GM23338 (cell line): ENCODE measurements around the gene CDCA7L. TPM values are rescaled to one million over a fixed set of nuclear protein-coding genes. Genes with fewer than 3 reads are reported as not detected.
A peak's percentile ranks its signal among the peaks of the same experiment; 100 is the strongest.

Experiments
- ATAC-seq: fragments of 200-7000 bp; cut with Tn5 transposase; 3 replicates; pipeline ENCODE4 v1.9.1; 2020
- DNase-seq: peaks from one replicate; pipeline ENCODE4 v3.0.0-alpha.2; 2015; ENCODE audit warnings: low spot score
- H2AFZ ChIP-seq: fragments of 200-600 bp; sonication (generic); 2 replicates; pipeline ENCODE4 v1.8.0; 2016; ENCODE audit warnings: antibody characterized with exemption, mild to moderate bottlenecking, moderate library complexity
- H3F3A ChIP-seq: fragments of 200-600 bp; sonication (generic); replicated peaks from 2 replicates; pipeline ENCODE4 v1.8.0; 2017; ENCODE audit warnings: antibody characterized with exemption, mixed run types, low read depth
- H3K27ac ChIP-seq: fragments of 200-600 bp; sonication (generic); 2 replicates; pipeline ENCODE4 v1.6.1; 2016; ENCODE audit warnings: low read depth
- H3K27me3 ChIP-seq: fragments of 200-600 bp; sonication (generic); 2 replicates; pipeline ENCODE4 v1.8.0; 2016; ENCODE audit warnings: mild to moderate bottlenecking, mixed run types, moderate library complexity; ENCODE audit not compliant: insufficient read depth
- H3K36me3 ChIP-seq: fragments of 200-600 bp; sonication (generic); 2 replicates; pipeline ENCODE4 v1.8.0; 2016; ENCODE audit warnings: mild to moderate bottlenecking; ENCODE audit not compliant: insufficient read depth
- H3K4me1 ChIP-seq: fragments of 200-600 bp; sonication (generic); 2 replicates; pipeline ENCODE4 v1.8.0; 2016; ENCODE audit warnings: mild to moderate bottlenecking, moderate library complexity; ENCODE audit not compliant: insufficient read depth
- H3K4me2 ChIP-seq: fragments of 200-600 bp; sonication (generic); 2 replicates; pipeline ENCODE4 v1.7.1; 2017; ENCODE audit warnings: mixed run types
- H3K4me3 ChIP-seq: fragments of 200-600 bp; sonication (generic); 2 replicates; pipeline ENCODE4 v1.6.1; 2016; ENCODE audit warnings: mixed run types
- H3K79me2 ChIP-seq: fragments of 200-600 bp; sonication (generic); replicated peaks from 2 replicates; pipeline ENCODE4 v1.8.0; 2017; ENCODE audit warnings: mild to moderate bottlenecking; ENCODE audit not compliant: insufficient read depth
- H3K9me2 ChIP-seq: fragments of 200-600 bp; sonication (generic); 2 replicates; pipeline ENCODE4 v1.8.0; 2017; ENCODE audit not compliant: insufficient read depth
- H4K20me1 ChIP-seq: fragments of 200-600 bp; sonication (generic); replicated peaks from 2 replicates; pipeline ENCODE4 v1.8.0; 2017; ENCODE audit warnings: mild to moderate bottlenecking; ENCODE audit not compliant: insufficient read depth
- H3K27ac Mint-ChIP-seq: 2 replicates; pipeline ENCODE4 v1.8.0; 2020; ENCODE audit warnings: inconsistent platforms, mild to moderate bottlenecking, moderate library complexity, mixed read lengths
- H3K27me3 Mint-ChIP-seq: 3 replicates; pipeline ENCODE4 v1.8.0; 2022; ENCODE audit warnings: low read depth, mild to moderate bottlenecking, moderate library complexity, mixed read lengths, inconsistent platforms; ENCODE audit not compliant: insufficient read depth, poor library complexity
- H3K36me3 Mint-ChIP-seq: 3 replicates; pipeline ENCODE4 v1.8.0; 2021; ENCODE audit warnings: low read depth, mild to moderate bottlenecking, inconsistent platforms, moderate library complexity, mixed read lengths
- H3K4me1 Mint-ChIP-seq: 3 replicates; pipeline ENCODE4 v1.8.0; 2020; ENCODE audit warnings: mild to moderate bottlenecking, inconsistent platforms, mixed read lengths
- H3K4me3 Mint-ChIP-seq: 3 replicates; pipeline ENCODE4 v1.8.0; 2021; ENCODE audit warnings: moderate library complexity, mild to moderate bottlenecking, inconsistent platforms, mixed read lengths
- H3K9me3 Mint-ChIP-seq: 3 replicates; pipeline ENCODE4 v1.8.0; 2020; ENCODE audit warnings: moderate library complexity, mild to moderate bottlenecking, inconsistent platforms, mixed read lengths
- CREB1 ChIP-seq: fragments of 250-450 bp; sonication (Bioruptor Pico); IDR thresholded peaks from 2 replicates; pipeline ENCODE4 v1.5.0; 2020; ENCODE audit warnings: low read depth, mild to moderate bottlenecking, moderate library complexity
- EZH2phosphoT487 ChIP-seq: fragments of 200-600 bp; sonication (generic); IDR thresholded peaks from one replicate; pipeline ENCODE4 v1.8.1; 2018; ENCODE audit warnings: antibody characterized with exemption; ENCODE audit not compliant: unreplicated experiment
- JUNB ChIP-seq: IDR thresholded peaks from one replicate; pipeline ENCODE4 v1.6.1; 2016; ENCODE audit warnings: antibody characterized with exemption; ENCODE audit not compliant: unreplicated experiment
- POLR2AphosphoS5 ChIP-seq: IDR thresholded peaks from 2 replicates; pipeline ENCODE4 v1.6.1; 2016; ENCODE audit warnings: antibody characterized with exemption, low read depth
- STAT1 ChIP-seq: IDR thresholded peaks from one replicate; pipeline ENCODE4 v1.6.1; 2016; ENCODE audit warnings: antibody characterized with exemption; ENCODE audit not compliant: unreplicated experiment
- ZNF114 ChIP-seq: fragments of 250-450 bp; sonication (Bioruptor Pico); IDR thresholded peaks from 2 replicates; pipeline ENCODE4 v1.5.0; 2020; ENCODE audit warnings: mild to moderate bottlenecking, moderate library complexity
- ZNF331 ChIP-seq: fragments of 250-450 bp; sonication (Bioruptor Pico); IDR thresholded peaks from 2 replicates; pipeline ENCODE4 v1.5.0; 2020; ENCODE audit warnings: low read depth, mild to moderate bottlenecking, moderate library complexity
- polyA plus RNA-seq: library from polyadenylated mRNA; unstranded; fragments of >200 nt; fragmentation: Nextera tagmentation; extraction: Ambion mirVana; gene quantifications from 2 replicates; pipeline ENCODE4 v1.2.1, GENCODE V29; 2016
- total RNA-seq: library from RNA; depleted of rRNA; stranded (reverse); fragments of >200 nt; shearing (Covaris generic); gene quantifications from 2 replicates; pipeline ENCODE4 v1.2.3, GENCODE V29; 2014
- TF ChIP-seq, protein P1 (sequence below): fragments of 250-450 bp; sonication (Bioruptor Pico); IDR thresholded peaks from 2 replicates; pipeline ENCODE4 v1.5.0; 2020; ENCODE audit warnings: mild to moderate bottlenecking, moderate library complexity
- TF ChIP-seq, protein P2 (sequence below): IDR thresholded peaks from one replicate; pipeline ENCODE4 v1.6.1; 2018; ENCODE audit warnings: antibody characterized with exemption; ENCODE audit not compliant: unreplicated experiment

The CDCA7L gene
- total and polyA plus RNA-seq, 2 experiments from 2014 or later = 174 to 187 TPM

DNA sequence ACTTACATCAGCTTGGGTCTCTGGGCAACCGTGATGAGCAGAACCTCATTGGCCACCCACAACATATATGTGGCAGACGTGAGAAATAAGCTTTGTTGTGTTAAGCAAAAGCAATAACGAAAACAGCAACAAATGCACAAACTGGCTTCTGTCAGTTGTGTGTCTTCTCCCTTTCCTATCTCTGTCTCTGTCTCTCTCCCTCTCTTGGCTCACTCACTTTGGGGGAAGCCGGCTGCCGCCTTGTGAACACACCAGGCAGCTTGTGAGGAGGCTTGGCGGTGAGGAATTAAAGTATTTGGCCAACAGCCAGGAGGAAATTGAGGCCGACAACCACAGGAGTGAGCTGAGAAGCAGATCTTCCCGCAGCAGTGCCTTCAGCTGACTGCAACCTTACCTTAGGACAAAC lies 21.9 kb upstream of the CDCA7L start:
- no peak overlapping the region for H3K4me3 Mint-ChIP-seq
- Histone ChIP-seq H3K27ac (no peak overlapping the region), H3K4me2 (no peak overlapping the region), H4K20me1 (no peaks in the 10 kb centered on the region), H3K9me2 (no peaks in the 10 kb centered on the region), H3F3A (no peaks in the 10 kb centered on the region), H3K4me1 (no peaks in the 10 kb centered on the region), H3K27me3 (no peaks in the 10 kb centered on the region), H3K79me2 (no peaks in the 10 kb centered on the region), H2AFZ (peak overlapping the region; percentile 88; the same call in 1 of the 2 replicates), H3K36me3 (no peaks in the 10 kb centered on the region), H3K4me3 (no peak overlapping the region)
- no peaks in the 10 kb centered on the region for H3K9me3 Mint-ChIP-seq
- H3K27me3 Mint-ChIP-seq = peaks cover 13% of the 10 kb centered on the region
- TF ChIP-seq JUNB (no peak), ZNF114 (no peak)
- no peak for DNase-seq
- peaks cover under 1% of the 10 kb centered on the region for H3K4me1 Mint-ChIP-seq
- H3K36me3 Mint-ChIP-seq = no peaks in the 10 kb centered on the region
- ATAC-seq = no peak
- no peak overlapping the region for H3K27ac Mint-ChIP-seq

DNA sequence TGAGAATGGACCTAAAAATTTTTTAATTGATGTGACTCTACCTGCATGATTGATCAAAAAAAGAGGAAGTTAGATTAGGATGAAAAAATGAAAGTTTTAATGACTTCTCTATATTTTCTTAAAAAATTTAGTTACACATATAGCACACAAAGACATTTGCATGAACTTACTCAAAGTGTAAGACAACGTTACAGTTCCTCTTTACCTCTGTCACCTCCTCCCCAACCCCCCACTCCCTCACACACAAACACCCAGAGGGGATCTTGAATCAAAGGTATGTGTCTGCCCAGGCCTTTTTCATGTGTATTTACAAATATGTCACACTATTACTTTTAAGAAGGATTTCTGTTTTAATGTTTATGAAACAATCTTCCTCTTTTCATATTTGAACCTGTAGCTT lies 20.6 kb upstream of the CDCA7L start:
- Histone ChIP-seq H3K4me2 (no peak overlapping the region), H3K4me1 (no peaks in the 10 kb centered on the region), H3F3A (no peaks in the 10 kb centered on the region), H2AFZ (peak overlapping the region; percentile 72; the same call in 1 of the 2 replicates), H3K27me3 (no peaks in the 10 kb centered on the region), H3K4me3 (no peak overlapping the region), H3K36me3 (no peaks in the 10 kb centered on the region), H4K20me1 (no peaks in the 10 kb centered on the region), H3K9me2 (0 out of 2 replicates have a peak, but pooled peaks cover 5% of the 10 kb centered on the region), H3K27ac (no peak overlapping the region), H3K79me2 (no peaks in the 10 kb centered on the region)
- Mint-ChIP-seq H3K4me3 (no peak overlapping the region), H3K27ac (no peak overlapping the region), H3K27me3 (peaks cover 12% of the 10 kb centered on the region), H3K9me3 (no peaks in the 10 kb centered on the region), H3K36me3 (no peaks in the 10 kb centered on the region), H3K4me1 (no peaks in the 10 kb centered on the region; the same call in 1 of the 3 replicates)
- TF ChIP-seq ZNF114 (no peak), STAT1 (no peak), POLR2AphosphoS5 (no peak), EZH2phosphoT487 (no peak), CREB1 (CRISPR knock-in tag) (no peak), ZNF331 (CRISPR knock-in tag) (no peak)
- TF ChIP-seq, protein P1, sequence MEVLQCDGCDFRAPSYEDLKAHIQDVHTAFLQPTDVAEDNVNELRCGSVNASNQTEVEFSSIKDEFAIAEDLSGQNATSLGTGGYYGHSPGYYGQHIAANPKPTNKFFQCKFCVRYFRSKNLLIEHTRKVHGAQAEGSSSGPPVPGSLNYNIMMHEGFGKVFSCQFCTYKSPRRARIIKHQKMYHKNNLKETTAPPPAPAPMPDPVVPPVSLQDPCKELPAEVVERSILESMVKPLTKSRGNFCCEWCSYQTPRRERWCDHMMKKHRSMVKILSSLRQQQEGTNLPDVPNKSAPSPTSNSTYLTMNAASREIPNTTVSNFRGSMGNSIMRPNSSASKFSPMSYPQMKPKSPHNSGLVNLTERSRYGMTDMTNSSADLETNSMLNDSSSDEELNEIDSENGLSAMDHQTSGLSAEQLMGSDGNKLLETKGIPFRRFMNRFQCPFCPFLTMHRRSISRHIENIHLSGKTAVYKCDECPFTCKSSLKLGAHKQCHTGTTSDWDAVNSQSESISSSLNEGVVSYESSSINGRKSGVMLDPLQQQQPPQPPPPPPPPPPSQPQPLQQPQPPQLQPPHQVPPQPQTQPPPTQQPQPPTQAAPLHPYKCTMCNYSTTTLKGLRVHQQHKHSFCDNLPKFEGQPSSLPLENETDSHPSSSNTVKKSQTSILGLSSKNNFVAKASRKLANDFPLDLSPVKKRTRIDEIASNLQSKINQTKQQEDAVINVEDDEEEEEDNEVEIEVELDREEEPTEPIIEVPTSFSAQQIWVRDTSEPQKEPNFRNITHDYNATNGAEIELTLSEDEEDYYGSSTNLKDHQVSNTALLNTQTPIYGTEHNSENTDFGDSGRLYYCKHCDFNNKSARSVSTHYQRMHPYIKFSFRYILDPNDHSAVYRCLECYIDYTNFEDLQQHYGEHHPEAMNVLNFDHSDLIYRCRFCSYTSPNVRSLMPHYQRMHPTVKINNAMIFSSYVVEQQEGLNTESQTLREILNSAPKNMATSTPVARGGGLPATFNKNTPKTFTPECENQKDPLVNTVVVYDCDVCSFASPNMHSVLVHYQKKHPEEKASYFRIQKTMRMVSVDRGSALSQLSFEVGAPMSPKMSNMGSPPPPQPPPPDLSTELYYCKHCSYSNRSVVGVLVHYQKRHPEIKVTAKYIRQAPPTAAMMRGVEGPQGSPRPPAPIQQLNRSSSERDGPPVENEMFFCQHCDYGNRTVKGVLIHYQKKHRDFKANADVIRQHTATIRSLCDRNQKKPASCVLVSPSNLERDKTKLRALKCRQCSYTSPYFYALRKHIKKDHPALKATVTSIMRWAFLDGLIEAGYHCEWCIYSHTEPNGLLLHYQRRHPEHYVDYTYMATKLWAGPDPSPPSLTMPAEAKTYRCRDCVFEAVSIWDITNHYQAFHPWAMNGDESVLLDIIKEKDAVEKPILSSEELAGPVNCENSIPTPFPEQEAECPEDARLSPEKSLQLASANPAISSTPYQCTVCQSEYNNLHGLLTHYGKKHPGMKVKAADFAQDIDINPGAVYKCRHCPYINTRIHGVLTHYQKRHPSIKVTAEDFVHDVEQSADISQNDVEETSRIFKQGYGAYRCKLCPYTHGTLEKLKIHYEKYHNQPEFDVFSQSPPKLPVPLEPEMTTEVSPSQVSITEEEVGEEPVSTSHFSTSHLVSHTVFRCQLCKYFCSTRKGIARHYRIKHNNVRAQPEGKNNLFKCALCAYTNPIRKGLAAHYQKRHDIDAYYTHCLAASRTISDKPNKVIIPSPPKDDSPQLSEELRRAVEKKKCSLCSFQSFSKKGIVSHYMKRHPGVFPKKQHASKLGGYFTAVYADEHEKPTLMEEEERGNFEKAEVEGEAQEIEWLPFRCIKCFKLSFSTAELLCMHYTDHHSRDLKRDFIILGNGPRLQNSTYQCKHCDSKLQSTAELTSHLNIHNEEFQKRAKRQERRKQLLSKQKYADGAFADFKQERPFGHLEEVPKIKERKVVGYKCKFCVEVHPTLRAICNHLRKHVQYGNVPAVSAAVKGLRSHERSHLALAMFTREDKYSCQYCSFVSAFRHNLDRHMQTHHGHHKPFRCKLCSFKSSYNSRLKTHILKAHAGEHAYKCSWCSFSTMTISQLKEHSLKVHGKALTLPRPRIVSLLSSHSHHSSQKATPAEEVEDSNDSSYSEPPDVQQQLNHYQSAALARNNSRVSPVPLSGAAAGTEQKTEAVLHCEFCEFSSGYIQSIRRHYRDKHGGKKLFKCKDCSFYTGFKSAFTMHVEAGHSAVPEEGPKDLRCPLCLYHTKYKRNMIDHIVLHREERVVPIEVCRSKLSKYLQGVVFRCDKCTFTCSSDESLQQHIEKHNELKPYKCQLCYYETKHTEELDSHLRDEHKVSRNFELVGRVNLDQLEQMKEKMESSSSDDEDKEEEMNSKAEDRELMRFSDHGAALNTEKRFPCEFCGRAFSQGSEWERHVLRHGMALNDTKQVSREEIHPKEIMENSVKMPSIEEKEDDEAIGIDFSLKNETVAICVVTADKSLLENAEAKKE (CRISPR knock-in tag) = no peak
- TF ChIP-seq, protein P2, sequence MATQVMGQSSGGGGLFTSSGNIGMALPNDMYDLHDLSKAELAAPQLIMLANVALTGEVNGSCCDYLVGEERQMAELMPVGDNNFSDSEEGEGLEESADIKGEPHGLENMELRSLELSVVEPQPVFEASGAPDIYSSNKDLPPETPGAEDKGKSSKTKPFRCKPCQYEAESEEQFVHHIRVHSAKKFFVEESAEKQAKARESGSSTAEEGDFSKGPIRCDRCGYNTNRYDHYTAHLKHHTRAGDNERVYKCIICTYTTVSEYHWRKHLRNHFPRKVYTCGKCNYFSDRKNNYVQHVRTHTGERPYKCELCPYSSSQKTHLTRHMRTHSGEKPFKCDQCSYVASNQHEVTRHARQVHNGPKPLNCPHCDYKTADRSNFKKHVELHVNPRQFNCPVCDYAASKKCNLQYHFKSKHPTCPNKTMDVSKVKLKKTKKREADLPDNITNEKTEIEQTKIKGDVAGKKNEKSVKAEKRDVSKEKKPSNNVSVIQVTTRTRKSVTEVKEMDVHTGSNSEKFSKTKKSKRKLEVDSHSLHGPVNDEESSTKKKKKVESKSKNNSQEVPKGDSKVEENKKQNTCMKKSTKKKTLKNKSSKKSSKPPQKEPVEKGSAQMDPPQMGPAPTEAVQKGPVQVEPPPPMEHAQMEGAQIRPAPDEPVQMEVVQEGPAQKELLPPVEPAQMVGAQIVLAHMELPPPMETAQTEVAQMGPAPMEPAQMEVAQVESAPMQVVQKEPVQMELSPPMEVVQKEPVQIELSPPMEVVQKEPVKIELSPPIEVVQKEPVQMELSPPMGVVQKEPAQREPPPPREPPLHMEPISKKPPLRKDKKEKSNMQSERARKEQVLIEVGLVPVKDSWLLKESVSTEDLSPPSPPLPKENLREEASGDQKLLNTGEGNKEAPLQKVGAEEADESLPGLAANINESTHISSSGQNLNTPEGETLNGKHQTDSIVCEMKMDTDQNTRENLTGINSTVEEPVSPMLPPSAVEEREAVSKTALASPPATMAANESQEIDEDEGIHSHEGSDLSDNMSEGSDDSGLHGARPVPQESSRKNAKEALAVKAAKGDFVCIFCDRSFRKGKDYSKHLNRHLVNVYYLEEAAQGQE = no peak
- no peak for ATAC-seq
- no peak for DNase-seq
